OCI-LY3 (cell line): ENCODE data around the gene JARID2.

Source experiments
- H2AFZ ChIP-seq: fragments of 200-600, 300-600 bp; shearing (Covaris generic); 2 replicates; pipeline ENCODE4 v1.6.0; 2014; ENCODE audit warnings: antibody characterized with exemption, low read depth, low read length
- H3K27ac ChIP-seq: fragments of 200-600, 300-600 bp; sonication (generic); 2 replicates; pipeline ENCODE4 v1.5.1; 2014; ENCODE audit warnings: mild to moderate bottlenecking, low read length, moderate library complexity, mixed read lengths
- H3K27me3 ChIP-seq: fragments of 200-600, 300-600 bp; sonication (generic); 2 replicates; pipeline ENCODE4 v1.6.1; 2014; ENCODE audit warnings: low read depth, low read length, mixed read lengths
- H3K36me3 ChIP-seq: fragments of 200-600, 300-600 bp; sonication (generic); replicated peaks from 2 replicates; pipeline ENCODE3; 2014; ENCODE audit warnings: low read depth, low read length, mixed read lengths
- H3K4me1 ChIP-seq: fragments of 300-600, 200-600 bp; sonication (generic); 2 replicates; pipeline ENCODE4 v1.6.1; 2014; ENCODE audit warnings: low read length, mixed read lengths
- H3K4me2 ChIP-seq: fragments of 200-600, 300-600 bp; sonication (generic); 2 replicates; pipeline ENCODE4 v1.6.1; 2014; ENCODE audit warnings: low read length, mixed read lengths
- H3K4me3 ChIP-seq: fragments of 300-600, 200-600 bp; sonication (generic); 2 replicates; pipeline ENCODE4 v1.5.1; 2014; ENCODE audit warnings: antibody characterized with exemption, mild to moderate bottlenecking, low read length, moderate library complexity
- H3K79me2 ChIP-seq: fragments of 300-600, 200-600 bp; shearing (Covaris generic); 2 replicates; pipeline ENCODE4 v1.6.1; 2014; ENCODE audit warnings: mild to moderate bottlenecking, low read length, mixed read lengths
- H3K9ac ChIP-seq: fragments of 300-600, 200-600 bp; shearing (Covaris generic); 2 replicates; pipeline ENCODE4 v1.6.0; 2014; ENCODE audit warnings: mild to moderate bottlenecking, low read length, moderate library complexity
- H3K9me3 ChIP-seq: fragments of 200-600, 300-600 bp; shearing (Covaris generic); 2 replicates; pipeline ENCODE4 v1.6.1; 2014; ENCODE audit warnings: low read length, mixed read lengths; ENCODE audit not compliant: insufficient read depth
- H4K20me1 ChIP-seq: fragments of 200-600, 300-600 bp; sonication (generic); 2 replicates; pipeline ENCODE4 v1.6.1; 2016; ENCODE audit warnings: low read length, mixed read lengths; ENCODE audit not compliant: insufficient read depth
- CTCF ChIP-seq: fragments of 200-600, 300-600 bp; sonication (generic); IDR thresholded peaks from 2 replicates; pipeline ENCODE4 v1.5.1; 2014; ENCODE audit warnings: antibody characterized with exemption, low read length, low read depth
- EZH2phosphoT487 ChIP-seq: fragments of 200-600 bp; shearing (Covaris generic); IDR thresholded peaks from 2 replicates; pipeline ENCODE4 v1.6.1; 2018; ENCODE audit warnings: antibody characterized with exemption, mixed run types, low read depth

The JARID2 gene

GRCh38 chr6:15355683-15356099 lies 109.8 kb downstream of the JARID2 start:
- Histone ChIP-seq H3K79me2 (peaks cover 79% of the 10 kb centered on the region), H4K20me1 (peaks cover 78% of the 10 kb centered on the region), H3K36me3 (no peaks in the 10 kb centered on the region), H3K27ac (no peak overlapping the region), H3K4me1 (peaks cover 5% of the 10 kb centered on the region), H3K27me3 (no peaks in the 10 kb centered on the region), H3K9me3 (no peaks in the 10 kb centered on the region), H2AFZ (no peak overlapping the region), H3K4me3 (no peak overlapping the region), H3K4me2 (no peak overlapping the region), H3K9ac (no peak overlapping the region)
- TF ChIP-seq EZH2phosphoT487 (no peak), CTCF (no peak)

- Histone ChIP-seq H3K79me2 (peaks cover 82% of the 10 kb centered on the region), H3K27ac (no peak overlapping the region), H4K20me1 (peaks cover 76% of the 10 kb centered on the region), H3K36me3 (no peaks in the 10 kb centered on the region), H3K4me1 (peaks cover 5% of the 10 kb centered on the region), H3K9me3 (no peaks in the 10 kb centered on the region), H3K27me3 (no peaks in the 10 kb centered on the region), H3K4me3 (no peak overlapping the region), H3K4me2 (no peak overlapping the region), H2AFZ (no peak overlapping the region), H3K9ac (no peak overlapping the region)
- no peak for TF ChIP-seq CTCF
- TF ChIP-seq EZH2phosphoT487 = no peak
Measured at GRCh38 chr6:15356179-15356578, 110.3 kb downstream of the JARID2 start.

- Histone ChIP-seq H3K9me3 (no peaks in the 10 kb centered on the region), H3K27ac (no peak overlapping the region), H3K9ac (no peak overlapping the region), H3K4me1 (peaks cover 5% of the 10 kb centered on the region), H3K4me3 (no peak overlapping the region), H3K4me2 (no peak overlapping the region), H4K20me1 (peaks cover 74% of the 10 kb centered on the region), H3K79me2 (peaks cover 83% of the 10 kb centered on the region), H2AFZ (no peak overlapping the region), H3K27me3 (no peaks in the 10 kb centered on the region), H3K36me3 (no peaks in the 10 kb centered on the region)
- TF ChIP-seq EZH2phosphoT487 = no peak
Measured at GRCh38 chr6:15356937-15357336, 111.1 kb downstream of the JARID2 start.

GRCh38 chr6:15357782-15358181 lies 111.9 kb downstream of the JARID2 start:
- Histone ChIP-seq H3K9me3 (no peaks in the 10 kb centered on the region), H3K27ac (no peak overlapping the region), H3K9ac (no peak overlapping the region), H3K79me2 (peaks cover 83% of the 10 kb centered on the region), H3K36me3 (no peaks in the 10 kb centered on the region), H3K27me3 (no peaks in the 10 kb centered on the region), H3K4me3 (no peak overlapping the region), H3K4me1 (peaks cover 5% of the 10 kb centered on the region), H4K20me1 (peaks cover 75% of the 10 kb centered on the region), H3K4me2 (no peak overlapping the region), H2AFZ (no peak overlapping the region)
- TF ChIP-seq EZH2phosphoT487 (no peak), CTCF (no peak)
